Measurements from ENCODE around the gene LPP. TPM values are rescaled to one million over a fixed set of nuclear protein-coding genes. Genes with fewer than 3 reads are reported as not detected.

LPP gene
- total RNA-seq, 1 donor, result 196 TPM

GRCh38 chr3:188294823-188295487 is 141.0 kb downstream of the LPP start:
- H3K4me3 ChIP-seq (ENCODE audit: low read depth, low read length), result no peak overlapping the region
- TF ChIP-seq CTCF (IDR thresholded peaks at IDR 0.05; ENCODE audit: insufficient read depth, low read depth, low read length), result no peak
- peak; percentile 93 for DNase-seq (ENCODE audit: low read depth)

- no peak overlapping the region for H3K4me3 ChIP-seq (ENCODE audit: low read depth, low read length)
- no peak for TF ChIP-seq CTCF (IDR thresholded peaks at IDR 0.05; ENCODE audit: insufficient read depth, low read depth, low read length)
- no peak for DNase-seq (ENCODE audit: low read depth)
Measured at GRCh38 chr3:188295876-188296275, 141.9 kb downstream of the LPP start.

GRCh38 chr3:188296761-188297612 is 143.0 kb downstream of the LPP start:
- TF ChIP-seq CTCF (IDR thresholded peaks at IDR 0.05; ENCODE audit: insufficient read depth, low read depth, low read length), result no peak
- no peak overlapping the region for H3K4me3 ChIP-seq (ENCODE audit: low read depth, low read length)

GRCh38 chr3:188298585-188298984 is 144.6 kb downstream of the LPP start:
- DNase-seq (ENCODE audit: low read depth), result no peak
- no peak overlapping the region for H3K4me3 ChIP-seq (ENCODE audit: low read depth, low read length)
- TF ChIP-seq CTCF (IDR thresholded peaks at IDR 0.05; ENCODE audit: insufficient read depth, low read depth, low read length), result no peak

More at GRCh38 chr3:188296761-188297612, 143.0 kb downstream of the LPP start:
- peak; percentile 83 for DNase-seq (ENCODE audit: low read depth)

- H3K4me3 ChIP-seq (ENCODE audit: low read depth, low read length), result no peak overlapping the region
- no peak for TF ChIP-seq CTCF (IDR thresholded peaks at IDR 0.05; ENCODE audit: insufficient read depth, low read depth, low read length)
- DNase-seq (ENCODE audit: low read depth), result no peak
Measured at GRCh38 chr3:188299068-188299467, 145.1 kb downstream of the LPP start.

- no peak for DNase-seq (ENCODE audit: low read depth)
- TF ChIP-seq CTCF (IDR thresholded peaks at IDR 0.05; ENCODE audit: insufficient read depth, low read depth, low read length), result no peak
- H3K4me3 ChIP-seq (ENCODE audit: low read depth, low read length), result no peak overlapping the region
Measured at GRCh38 chr3:188299708-188300107, 145.8 kb downstream of the LPP start.
